OCI-LY7 (cell line): ENCODE data around the gene TAPBPL. TPM values are rescaled to one million over a fixed set of nuclear protein-coding genes. Genes with fewer than 3 reads are reported as not detected.

Source experiments
- BruUV-seq: library from RNA; stranded (reverse); fragments of 400-500 nt; replicated peaks from 2 replicates; lab custom pipeline; 2021; lab: Mats Ljungman, UMichigan
- CTCF ChIA-PET: fragments of 300-600 bp; sonication (Branson Sonifier 250); formaldehyde crosslinking; loops from one replicate; lab custom pipeline; 2022; ENCODE audit warnings: antibody characterized with exemption; ENCODE audit not compliant: unreplicated experiment; lab: Charles Lee
- POLR2A ChIA-PET: fragments of 300-600 bp; sonication (Branson Sonifier 250); formaldehyde crosslinking; loops from one replicate; lab custom pipeline; 2022; ENCODE audit warnings: antibody characterized with exemption; lab: Charles Lee
- DNase-seq: peaks from one replicate; pipeline ENCODE4 v3.0.0-alpha.2; 2015; ENCODE audit warnings: low spot score
- H2AFZ ChIP-seq: fragments of 200-600 bp; sonication (generic), shearing (Covaris generic); 2 replicates; pipeline ENCODE4 v1.6.1; 2014; ENCODE audit warnings: mild to moderate bottlenecking, antibody characterized with exemption, low read length, moderate library complexity
- H3K27ac ChIP-seq: fragments of 200-600 bp; sonication (generic); 2 replicates; pipeline ENCODE4 v1.5.1; 2014; ENCODE audit warnings: mixed run types, low read depth, mild to moderate bottlenecking, moderate library complexity, low read length, inconsistent platforms; ENCODE audit not compliant: poor library complexity, severe bottlenecking
- H3K36me3 ChIP-seq: fragments of 200-600 bp; sonication (generic); 2 replicates; pipeline ENCODE4 v1.6.1; 2014; ENCODE audit warnings: mild to moderate bottlenecking, antibody characterized with exemption, low read length, moderate library complexity, mixed read lengths; ENCODE audit not compliant: insufficient read depth
- H3K4me1 ChIP-seq: fragments of 200-600 bp; sonication (generic); 2 replicates; pipeline ENCODE4 v1.5.1; 2014; ENCODE audit warnings: mild to moderate bottlenecking, low read length; ENCODE audit not compliant: insufficient read depth, poor library complexity, severe bottlenecking
- H3K4me2 ChIP-seq: fragments of 200-600 bp; sonication (generic); 2 replicates; pipeline ENCODE4 v1.6.1; 2014; ENCODE audit warnings: mild to moderate bottlenecking, low read length
- H3K4me3 ChIP-seq: fragments of 200-600 bp; sonication (generic); 2 replicates; pipeline ENCODE4 v1.5.1; 2014; ENCODE audit warnings: mild to moderate bottlenecking, low read depth, low read length; ENCODE audit not compliant: poor library complexity, severe bottlenecking
- H3K79me2 ChIP-seq: fragments of 200-600 bp; sonication (generic); 2 replicates; pipeline ENCODE4 v1.6.1; 2016; ENCODE audit warnings: low read depth, mild to moderate bottlenecking, low read length, moderate library complexity, mixed read lengths; ENCODE audit not compliant: insufficient read depth
- H3K9me2 ChIP-seq: fragments of 200-600 bp; sonication (generic); 2 replicates; pipeline ENCODE4 v1.6.1; 2016; ENCODE audit warnings: mild to moderate bottlenecking, low read length, mixed read lengths; ENCODE audit not compliant: insufficient read depth
- H3K9me3 ChIP-seq: fragments of 200-600 bp; sonication (generic); 2 replicates; pipeline ENCODE4 v1.6.1; 2014; ENCODE audit warnings: mild to moderate bottlenecking, mixed run types, low read length, mixed read lengths
- H4K20me1 ChIP-seq: fragments of 200-600 bp; sonication (generic); 2 replicates; pipeline ENCODE4 v1.6.1; 2014; ENCODE audit warnings: mild to moderate bottlenecking, antibody characterized with exemption, low read length, moderate library complexity, mixed read lengths; ENCODE audit not compliant: insufficient read depth
- EZH2phosphoT487 ChIP-seq: fragments of 200-600 bp; sonication (generic); IDR thresholded peaks from 2 replicates; pipeline ENCODE4 v1.6.1; 2018; ENCODE audit warnings: low read depth, borderline replicate concordance, mild to moderate bottlenecking, mixed run types, antibody characterized with exemption, low read length, moderate library complexity, mixed read lengths
- intact Hi-C: fragments of 100-400 bp; cut with micrococcal nuclease; formaldehyde crosslinking; loops from one replicate; pipeline ENCODE4 v1.10.0; 2022; ENCODE audit not compliant: unreplicated experiment
- total RNA-seq, 2 experiments: library from RNA; depleted of rRNA in 1 of 2; stranded (reverse); fragments of >200 nt in 1 of 2; shearing (Covaris generic) in 1 of 2; gene quantifications; 2 replicates each; pipeline ENCODE4 v1.2.3, GENCODE V29; 2014 to 2022
- TF ChIP-seq, protein P1 (sequence below): fragments of 200-600 bp; sonication (generic); conservative IDR thresholded peaks from 2 replicates; pipeline ENCODE4 v1.5.1; 2014; ENCODE audit warnings: mild to moderate bottlenecking, antibody characterized with exemption, low read length, moderate library complexity, mixed read lengths

Gene TAPBPL
- total RNA-seq, 2 experiments from 2014 or later, result 23.7 to 25.5 TPM

GRCh38 chr12:6428326-6428725 is 23.5 kb upstream of the TAPBPL start:
- no peak for DNase-seq
- Histone ChIP-seq H3K79me2 (no peaks in the 10 kb centered on the region), H3K4me3 (peak overlapping the region; percentile 48), H3K4me2 (peak overlapping the region; percentile 71), H3K27ac (peak overlapping the region; percentile 88), H3K9me2 (no peaks in the 10 kb centered on the region), H3K9me3 (no peaks in the 10 kb centered on the region), H3K4me1 (peaks cover 94% of the 10 kb centered on the region), H2AFZ (peak overlapping the region; percentile 78), H3K36me3 (no peaks in the 10 kb centered on the region), H4K20me1 (no peaks in the 10 kb centered on the region)
- TF ChIP-seq, protein P1, sequence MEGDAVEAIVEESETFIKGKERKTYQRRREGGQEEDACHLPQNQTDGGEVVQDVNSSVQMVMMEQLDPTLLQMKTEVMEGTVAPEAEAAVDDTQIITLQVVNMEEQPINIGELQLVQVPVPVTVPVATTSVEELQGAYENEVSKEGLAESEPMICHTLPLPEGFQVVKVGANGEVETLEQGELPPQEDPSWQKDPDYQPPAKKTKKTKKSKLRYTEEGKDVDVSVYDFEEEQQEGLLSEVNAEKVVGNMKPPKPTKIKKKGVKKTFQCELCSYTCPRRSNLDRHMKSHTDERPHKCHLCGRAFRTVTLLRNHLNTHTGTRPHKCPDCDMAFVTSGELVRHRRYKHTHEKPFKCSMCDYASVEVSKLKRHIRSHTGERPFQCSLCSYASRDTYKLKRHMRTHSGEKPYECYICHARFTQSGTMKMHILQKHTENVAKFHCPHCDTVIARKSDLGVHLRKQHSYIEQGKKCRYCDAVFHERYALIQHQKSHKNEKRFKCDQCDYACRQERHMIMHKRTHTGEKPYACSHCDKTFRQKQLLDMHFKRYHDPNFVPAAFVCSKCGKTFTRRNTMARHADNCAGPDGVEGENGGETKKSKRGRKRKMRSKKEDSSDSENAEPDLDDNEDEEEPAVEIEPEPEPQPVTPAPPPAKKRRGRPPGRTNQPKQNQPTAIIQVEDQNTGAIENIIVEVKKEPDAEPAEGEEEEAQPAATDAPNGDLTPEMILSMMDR, result no peak
- no peak for TF ChIP-seq EZH2phosphoT487
- ChIA-PET CTCF (interaction anchor here (0.6 to 1.0 kb wide), 2 partner anchors 15 to 32 kb away, joined by 3 to 4 read pairs; no protein-coding TSS in a partner anchor), POLR2A (interaction anchor here (0.7 to 7.4 kb wide), 9 partner anchors 16 to 104 kb away, joined by 3 to 74 read pairs (median 5); partner anchors contain the start of genes CD27, MRPL51 and VAMP1)
- intact Hi-C loops, result loop anchor here (10.0 kb wide), 1 partner anchor 266 kb away; no protein-coding TSS in a partner anchor
- BruUV-seq, result TSS peak; percentile 67

DNA sequence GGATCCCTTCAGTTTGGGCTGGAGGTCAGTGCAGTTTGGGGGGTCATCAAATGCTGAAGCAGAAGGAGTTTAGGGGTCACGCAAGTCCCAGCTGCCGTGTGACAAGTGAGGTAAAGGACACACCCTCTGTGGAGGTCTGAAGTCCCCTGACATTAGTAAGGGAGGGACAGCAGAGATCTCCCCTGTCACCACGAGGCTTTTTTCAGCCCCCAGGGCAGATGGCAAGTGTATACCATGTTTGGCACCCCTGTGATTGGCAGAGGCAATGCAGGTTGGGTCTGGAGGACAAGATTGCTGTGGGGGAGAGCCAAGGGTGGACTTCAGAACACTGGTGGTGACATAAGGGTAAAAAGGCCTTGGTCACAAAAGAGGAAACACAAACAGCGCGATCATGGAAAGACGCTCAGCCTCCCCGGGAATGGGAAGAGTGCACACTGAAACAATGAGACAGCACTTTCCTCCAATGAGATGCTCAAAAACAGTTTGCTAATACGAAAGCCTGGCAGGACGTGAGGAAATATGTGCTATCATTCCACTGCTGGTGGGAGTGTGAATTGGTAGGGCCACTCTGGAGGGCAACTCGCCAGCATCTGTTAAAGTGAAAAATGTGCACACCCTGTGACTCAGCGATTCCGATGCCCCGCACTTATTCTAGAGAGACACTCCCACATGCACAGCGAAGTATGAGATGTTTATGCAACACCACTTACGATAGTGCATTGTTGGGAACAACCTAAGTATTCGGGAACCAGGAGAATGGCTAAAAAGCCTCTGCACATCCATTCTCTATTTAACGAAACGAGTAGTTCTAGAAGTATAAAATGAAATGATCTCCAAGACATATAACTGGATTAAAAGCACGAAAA is 21.5 kb upstream of the TAPBPL start:
- Histone ChIP-seq H3K36me3 (no peaks in the 10 kb centered on the region), H3K4me3 (peak overlapping the region; percentile 6), H3K9me2 (no peaks in the 10 kb centered on the region), H3K4me1 (peaks cover 90% of the 10 kb centered on the region), H3K9me3 (no peaks in the 10 kb centered on the region), H3K27ac (peak overlapping the region; percentile 68), H4K20me1 (no peaks in the 10 kb centered on the region), H3K79me2 (no peaks in the 10 kb centered on the region), H2AFZ (peak overlapping the region; percentile 76), H3K4me2 (peak overlapping the region; percentile 43)
- BruUV-seq, result no TSS peak
- intact Hi-C loops, result no loop called here
- POLR2A ChIA-PET, result interaction anchor here (7.4 kb wide), 1 partner anchor 14 kb away, joined by 74 read pairs; the partner anchor contains the start of gene CD27
- no peak for TF ChIP-seq EZH2phosphoT487
- TF ChIP-seq, protein P1, result no peak
- CTCF ChIA-PET, result no interaction called here
- DNase-seq, result peak; percentile 41
